Midbrain (tissue), 1 donor: Measurements from ENCODE around the gene SLC34A1.
"Not testable (repeated sequence)": the region's sequence is repeated elsewhere in the genome, so short reads cannot be mapped to it uniquely, and the experiment has no call there.

ENCODE experiments used
- DNase-seq: peaks from one replicate; lab custom pipeline; 2025; lab: John Stamatoyannopoulos, UW

The SLC34A1 gene

GRCh38 chr5:177368869-177369644 is 15.2 kb upstream of the SLC34A1 start:
- DNase-seq: no peak

GRCh38 chr5:177369645-177370440 is 14.4 kb upstream of the SLC34A1 start:
- no peak for DNase-seq

- DNase-seq: peak; percentile 15
Measured at GRCh38 chr5:177370488-177371119, 13.6 kb upstream of the SLC34A1 start.

GRCh38 chr5:177371120-177372033 is 12.9 kb upstream of the SLC34A1 start:
- no peak for DNase-seq

GRCh38 chr5:177372034-177372896 is 12.0 kb upstream of the SLC34A1 start:
- DNase-seq: no peak

- no peak for DNase-seq
Measured at GRCh38 chr5:177372910-177373309, 11.3 kb upstream of the SLC34A1 start.

- no peak for DNase-seq
Measured at GRCh38 chr5:177373806-177374205, 10.4 kb upstream of the SLC34A1 start.

GRCh38 chr5:177374211-177374610 is 10.0 kb upstream of the SLC34A1 start:
- no peak for DNase-seq

- not testable (repeated sequence) for DNase-seq
Measured at GRCh38 chr5:177375516-177375915, 8.7 kb upstream of the SLC34A1 start.

GRCh38 chr5:177376107-177376506 is 8.1 kb upstream of the SLC34A1 start:
- no peak for DNase-seq

GRCh38 chr5:177377851-177378776 is 6.1 kb upstream of the SLC34A1 start:
- DNase-seq: no peak

GRCh38 chr5:177378884-177379883 is 5.0 kb upstream of the SLC34A1 start:
- DNase-seq: no peak

GRCh38 chr5:177380805-177381126 is 3.5 kb upstream of the SLC34A1 start:
- no peak for DNase-seq

GRCh38 chr5:177382423-177383029 is 1.7 kb upstream of the SLC34A1 start:
- DNase-seq: peak; percentile 26

- DNase-seq: no peak
Measured at GRCh38 chr5:177383181-177383580, 1.1 kb upstream of the SLC34A1 start.

- DNase-seq: no peak
Measured at GRCh38 chr5:177385720-177386119, 1.5 kb downstream of the SLC34A1 start.

GRCh38 chr5:177386542-177386941 is 2.3 kb downstream of the SLC34A1 start:
- no peak for DNase-seq

- no peak for DNase-seq
Measured at GRCh38 chr5:177387405-177387804, 3.2 kb downstream of the SLC34A1 start.
